Erythroblast (primary cell): Measurements from ENCODE around the gene STK10.

ENCODE experiments used
- DNase-seq, 2 experiments: peaks; one replicate each; lab custom pipeline; 2025; lab: John Stamatoyannopoulos, UW
- GATA1 ChIP-seq: IDR thresholded peaks from 2 replicates; pipeline ENCODE4 v1.6.1; 2011; ENCODE audit warnings: low read depth, mild to moderate bottlenecking, control low read depth, low read length, moderate library complexity
- POLR2A ChIP-seq: IDR thresholded peaks from 2 replicates; pipeline ENCODE4 v1.6.1; 2011; ENCODE audit warnings: mild to moderate bottlenecking, low read length

Gene STK10

GRCh38 chr5:172055421-172055820 lies 132.6 kb downstream of the STK10 start:
- DNase-seq, result no peak
- TF ChIP-seq GATA1, result no peak
- TF ChIP-seq POLR2A, result no peak

GRCh38 chr5:172054611-172055153 lies 133.3 kb downstream of the STK10 start:
- no peak for TF ChIP-seq GATA1
- no peak for TF ChIP-seq POLR2A
- DNase-seq, result no peak

- TF ChIP-seq POLR2A (no peak), GATA1 (no peak)
- peak; percentile 34 to 49 for DNase-seq
These were observed 135.4 kb downstream of the STK10 start for GRCh38 chr5:172052450-172053236.

GRCh38 chr5:172051643-172052339 lies 136.2 kb downstream of the STK10 start:
- peak; percentile 61 to 85 for DNase-seq
- TF ChIP-seq POLR2A, result no peak
- no peak for TF ChIP-seq GATA1

- no peak for DNase-seq
- TF ChIP-seq GATA1 (no peak), POLR2A (no peak)
These were observed 137.9 kb downstream of the STK10 start for GRCh38 chr5:172050080-172050479.

GRCh38 chr5:172049226-172049796 lies 138.7 kb downstream of the STK10 start:
- DNase-seq, result peak in 1 of 2 experiments; percentile 33
- TF ChIP-seq POLR2A, result no peak
- TF ChIP-seq GATA1, result no peak

GRCh38 chr5:172048539-172049101 lies 139.4 kb downstream of the STK10 start:
- DNase-seq, result no peak
- TF ChIP-seq POLR2A (no peak), GATA1 (no peak)

GRCh38 chr5:172048170-172048422 lies 139.9 kb downstream of the STK10 start:
- DNase-seq, result no peak
- TF ChIP-seq POLR2A, result no peak
- TF ChIP-seq GATA1, result no peak

GRCh38 chr5:172046593-172046992 lies 141.4 kb downstream of the STK10 start:
- no peak for DNase-seq
- TF ChIP-seq POLR2A, result no peak

- no peak for DNase-seq
- TF ChIP-seq GATA1 (no peak), POLR2A (no peak)
These were observed 142.8 kb downstream of the STK10 start for GRCh38 chr5:172045315-172045632.

GRCh38 chr5:172044631-172045314 lies 143.3 kb downstream of the STK10 start:
- no peak for TF ChIP-seq GATA1
- no peak for TF ChIP-seq POLR2A

GRCh38 chr5:172043865-172044264 lies 144.2 kb downstream of the STK10 start:
- no peak for TF ChIP-seq GATA1
- no peak for TF ChIP-seq POLR2A
- DNase-seq, result no peak

More at GRCh38 chr5:172044631-172045314, 143.3 kb downstream of the STK10 start:
- DNase-seq, result no peak

- no peak for TF ChIP-seq GATA1
- no peak for TF ChIP-seq POLR2A
- no peak for DNase-seq
These were observed 145.8 kb downstream of the STK10 start for GRCh38 chr5:172042183-172042582.
